Breast epithelium (tissue), 4 donors: Measurements from ENCODE around the gene TM9SF4. TPM values are rescaled to one million over a fixed set of nuclear protein-coding genes. Genes with fewer than 3 reads are reported as not detected.

Experiments
- DNase-seq, 2 donors: peaks; one replicate each; pipeline ENCODE4 v3.0.0-alpha.2; 2019; ENCODE audit warnings: low spot score in 2 of 2
- H3K27ac ChIP-seq, 2 donors: fragments of 200-600 bp; sonication (generic) in 1 of 2; one replicate each; pipeline ENCODE4 v1.5.1; 2016 to 2019; ENCODE audit warnings: mild to moderate bottlenecking in 1 of 2
- H3K27me3 ChIP-seq, 2 donors: fragments of 200-600 bp; sonication (generic) in 1 of 2; one replicate each; pipeline versions ENCODE4 v1.5.1 to v1.6.0; 2017 to 2019; ENCODE audit warnings: control low read depth in 1 of 2, mild to moderate bottlenecking in 1 of 2
- H3K36me3 ChIP-seq: fragments of 200-600 bp; one replicate; pipeline ENCODE4 v1.5.1; 2019
- H3K4me1 ChIP-seq, 2 donors: fragments of 200-600 bp; sonication (generic); one replicate each; pipeline ENCODE4 v1.5.1; 2016 to 2019; ENCODE audit warnings: control low read depth in 1 of 2
- H3K4me3 ChIP-seq, 3 donors: fragments of 200-600 bp; sonication (generic); 1 replicate in 2 of 3; 2 replicates in 1 of 3; pipeline ENCODE4 v1.5.1; 2016 to 2019; ENCODE audit warnings: mild to moderate bottlenecking in 3 of 3, moderate library complexity in 2 of 3
- H3K9me3 ChIP-seq, 2 donors: fragments of 200-600 bp; sonication (generic) in 1 of 2; one replicate each; pipeline ENCODE4 v1.5.1; 2016 to 2019; ENCODE audit warnings: control low read depth in 1 of 2
- CTCF ChIP-seq, 3 donors: fragments of 450-650 bp; IDR thresholded peaks; one replicate each; pipeline ENCODE4 v1.5.1; 2016 to 2017; ENCODE audit warnings: antibody characterized with exemption in 3 of 3, mild to moderate bottlenecking in 3 of 3, moderate library complexity in 3 of 3
- POLR2A ChIP-seq: fragments of 450-650 bp; IDR thresholded peaks from one replicate; pipeline ENCODE4 v1.6.1; 2016; ENCODE audit warnings: antibody characterized with exemption, mild to moderate bottlenecking, moderate library complexity
- POLR2AphosphoS5 ChIP-seq, 3 donors: sonication (generic); formaldehyde crosslinking; IDR thresholded peaks; one replicate each; pipeline ENCODE4 v1.6.1; 2017; ENCODE audit warnings: antibody characterized with exemption in 3 of 3
- intact Hi-C: fragments of 100-400 bp; cut with DNase I; formaldehyde crosslinking; loops from one replicate; pipeline ENCODE4 v1.15.1; 2023; ENCODE audit warnings: low total_unique reads
- total RNA-seq, 3 donors: library from RNA; depleted of rRNA; stranded (reverse); fragments of >200 nt; gene quantifications; one replicate each; pipeline ENCODE4 v1.1.0, GENCODE V29; 2016

TM9SF4 gene
- total RNA-seq, 3 donors from 2014 or later = 20.2 to 28.5 (median 26.9) TPM

GRCh38 chr20:32205843-32206759 lies 96.6 kb downstream of the TM9SF4 start:
- Histone ChIP-seq H3K36me3 (no peaks in the 10 kb centered on the region), H3K4me1 (peaks cover 8 to 43% of the 10 kb centered on the region in 2 donors), H3K27ac (peak overlapping the region; percentile 97 to 99), H3K4me3 (peak overlapping the region; percentile 91 to 100 (median 99)), H3K27me3 (no peaks in the 10 kb centered on the region), H3K9me3 (no peaks in the 10 kb centered on the region)
- intact Hi-C loops = no loop called here
- no peak for TF ChIP-seq POLR2A
- DNase-seq = no peak

- peak overlapping the region; percentile 97 to 99 for H3K27ac ChIP-seq
- H3K4me3 ChIP-seq = peak overlapping the region; percentile 91 to 100 (median 99)
- H3K9me3 ChIP-seq = no peaks in the 10 kb centered on the region
- TF ChIP-seq CTCF (IDR thresholded peaks at IDR 0.05) (no peak), POLR2A (no peak), POLR2AphosphoS5 (IDR thresholded peaks at IDR 0.05) (no peak)
- H3K4me1 ChIP-seq = peaks cover 8 to 43% of the 10 kb centered on the region in 2 donors
- intact Hi-C loops = no loop called here
- no peaks in the 10 kb centered on the region for H3K36me3 ChIP-seq
- DNase-seq = no peak
- no peaks in the 10 kb centered on the region for H3K27me3 ChIP-seq
Observed at GRCh38 chr20:32206760-32207625, 97.5 kb downstream of the TM9SF4 start.

- H3K36me3 ChIP-seq = no peaks in the 10 kb centered on the region
- H3K9me3 ChIP-seq = no peaks in the 10 kb centered on the region
- peaks cover 8 to 38% of the 10 kb centered on the region in 2 donors for H3K4me1 ChIP-seq
- intact Hi-C loops = no loop called here
- peak in 2 of 3 donors; percentile 33 to 50 for TF ChIP-seq POLR2AphosphoS5 (IDR thresholded peaks at IDR 0.05)
- no peak for TF ChIP-seq POLR2A
- TF ChIP-seq CTCF (IDR thresholded peaks at IDR 0.05) = peak in 1 of 3 donors; percentile 14
- no peaks in the 10 kb centered on the region for H3K27me3 ChIP-seq
- peak within 1 kb of the TSS; percentile 91 to 100 (median 99) for H3K4me3 ChIP-seq
- peak; percentile 83 to 88 for DNase-seq
- H3K27ac ChIP-seq = peak within 1 kb of the TSS; percentile 97 to 99
Observed at GRCh38 chr20:32207626-32208498, 98.3 kb downstream of the TM9SF4 start, which contains the start of the genes PLAGL2 and POFUT1. TSS of gene PLAGL2 (minus strand) at chr20:32207743. CDS start at chr20:32202178, 5,565 bp downstream. TSS of gene POFUT1 (plus strand) at chr20:32207880. CDS start at chr20:32207942, 62 bp downstream.

- DNase-seq = no peak
- H3K27me3 ChIP-seq = no peaks in the 10 kb centered on the region
- TF ChIP-seq POLR2A (no peak), CTCF (IDR thresholded peaks at IDR 0.05) (no peak), POLR2AphosphoS5 (IDR thresholded peaks at IDR 0.05) (no peak)
- no peaks in the 10 kb centered on the region for H3K36me3 ChIP-seq
- H3K27ac ChIP-seq = peak overlapping the region; percentile 97 to 99
- peaks cover 8 to 31% of the 10 kb centered on the region in 2 donors for H3K4me1 ChIP-seq
- no peaks in the 10 kb centered on the region for H3K9me3 ChIP-seq
- intact Hi-C loops = no loop called here
- H3K4me3 ChIP-seq = peak overlapping the region; percentile 91 to 100 (median 99)
Observed at GRCh38 chr20:32208499-32209154, 99.1 kb downstream of the TM9SF4 start.
